Measurements from ENCODE around the gene GPR107. TPM values are rescaled to one million over a fixed set of nuclear protein-coding genes. Genes with fewer than 3 reads are reported as not detected.

The GPR107 gene
- total RNA-seq, 1 donor from 2014 or later: 48.2 TPM

DNA sequence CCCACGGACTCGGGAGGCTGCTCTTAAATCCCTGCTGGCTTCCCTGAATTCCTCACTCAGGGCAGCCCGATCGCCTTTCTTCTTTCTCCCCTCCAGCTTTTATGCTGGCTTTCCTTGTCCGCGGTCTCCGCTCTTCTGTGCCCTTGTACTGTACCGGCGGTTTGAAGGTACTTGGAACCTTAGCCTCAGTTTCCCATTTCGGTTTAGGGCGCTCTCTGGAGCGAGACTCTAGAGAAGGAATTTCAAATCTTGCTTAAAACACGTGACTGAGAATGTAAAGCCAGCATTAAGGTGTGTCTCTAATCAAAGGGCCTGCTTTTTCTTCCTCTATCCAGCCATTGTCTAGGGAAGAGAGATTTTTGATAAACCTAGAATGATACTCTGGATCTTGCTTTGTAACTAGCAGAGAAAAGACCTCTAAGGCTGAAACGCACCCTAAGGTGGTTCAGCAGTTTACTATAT, 650 bp downstream of the GPR107 start:
- DNase-seq (ENCODE audit: low spot score): no peak

DNA sequence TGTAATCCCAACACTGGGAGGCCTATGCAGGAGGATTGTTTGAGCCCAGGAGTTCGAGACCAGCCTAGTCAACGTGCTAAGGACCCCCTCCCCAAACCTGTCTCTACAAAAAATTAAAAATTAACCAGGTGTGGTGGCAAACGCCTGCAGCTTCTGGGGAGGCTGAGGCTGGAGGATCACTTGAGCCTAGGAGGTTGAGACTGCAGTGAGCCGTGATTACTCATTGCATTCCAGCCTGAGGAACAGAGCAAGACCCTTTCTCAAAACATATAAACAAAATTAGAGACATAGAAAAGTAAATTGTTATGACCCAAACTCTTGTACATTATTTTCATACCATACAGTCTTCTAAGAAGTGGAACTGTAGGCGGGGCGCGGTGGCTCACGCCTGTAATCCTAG, 1.1 kb downstream of the GPR107 start:
- no peak for DNase-seq (ENCODE audit: low spot score)

DNA sequence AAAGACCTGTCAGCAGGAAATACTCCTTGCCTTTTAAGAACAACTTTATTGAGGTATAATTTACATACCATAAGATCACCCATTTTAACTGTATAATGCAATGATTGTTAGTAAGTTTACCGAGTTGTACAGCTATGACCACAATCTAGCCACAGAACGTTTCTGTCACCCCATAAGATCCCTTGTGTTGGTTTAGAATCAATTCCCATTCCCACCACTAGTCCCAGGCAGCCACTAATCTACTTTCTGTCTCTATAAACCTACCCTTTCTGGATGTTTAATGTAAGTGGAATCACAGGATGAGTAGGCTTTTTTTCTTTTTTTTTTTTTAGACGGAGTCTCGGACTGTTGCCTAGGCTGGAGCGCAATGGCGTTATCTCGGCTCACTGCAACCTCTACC, 4.4 kb downstream of the GPR107 start:
- no peak for DNase-seq (ENCODE audit: low spot score)

DNA sequence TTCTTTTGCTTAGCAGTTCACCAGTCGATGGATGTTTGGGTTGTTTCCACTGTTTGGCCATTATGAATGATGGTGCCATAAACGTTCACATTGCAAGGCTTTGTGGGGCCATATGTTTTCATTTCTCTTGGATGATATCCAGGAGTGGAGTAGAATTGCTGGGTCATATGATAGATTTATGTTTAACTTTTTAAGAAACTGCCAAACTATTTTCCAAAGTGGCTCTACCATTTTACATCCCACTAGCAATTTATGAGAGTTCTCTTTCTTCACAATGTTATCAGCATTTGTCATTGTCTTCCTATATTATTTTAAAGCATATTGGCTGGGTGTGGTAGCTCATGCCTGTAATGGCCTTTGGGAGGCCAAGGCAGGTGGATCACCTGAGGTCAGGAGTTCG, 5.2 kb downstream of the GPR107 start:
- DNase-seq (ENCODE audit: low spot score): no peak

DNA sequence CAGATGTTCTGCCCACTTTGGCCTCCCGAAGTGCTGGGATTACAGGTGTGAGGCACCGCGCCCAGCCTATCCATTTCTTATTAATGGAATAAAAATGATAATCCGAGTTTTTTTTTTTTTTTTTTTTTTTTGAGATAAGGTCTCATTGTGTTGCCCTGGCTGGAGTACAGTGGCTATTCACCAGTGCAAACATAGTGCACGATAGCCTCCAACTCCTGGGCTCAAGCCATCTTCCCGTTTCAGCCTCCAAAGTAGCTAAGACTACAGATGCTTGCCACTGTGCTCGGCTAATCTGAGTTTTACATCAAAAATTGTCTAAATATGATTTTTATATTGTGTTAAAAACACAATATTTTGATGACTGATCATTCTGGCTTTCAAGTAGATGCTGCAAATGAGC, 6.6 kb downstream of the GPR107 start:
- DNase-seq (ENCODE audit: low spot score): no peak

DNA sequence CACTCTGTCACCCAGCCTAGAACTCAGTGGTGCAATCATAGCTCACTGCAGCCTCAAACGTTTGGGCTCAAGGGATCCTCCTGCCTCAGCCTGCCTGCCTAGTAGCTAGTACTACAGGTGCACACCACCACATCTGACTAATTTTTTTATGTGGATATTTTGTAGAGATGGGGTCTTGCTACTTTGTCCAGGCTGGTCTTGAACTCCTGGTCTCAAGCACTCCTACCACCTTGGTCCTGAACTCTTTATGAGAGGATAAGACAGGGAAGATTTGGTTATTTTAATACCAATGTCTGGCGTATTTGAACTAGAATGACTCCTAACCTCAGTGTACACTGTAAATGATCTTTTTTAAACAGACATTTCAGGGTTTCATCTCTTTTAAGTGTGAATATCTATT, 9.0 kb downstream of the GPR107 start:
- DNase-seq (ENCODE audit: low spot score): no peak

DNA sequence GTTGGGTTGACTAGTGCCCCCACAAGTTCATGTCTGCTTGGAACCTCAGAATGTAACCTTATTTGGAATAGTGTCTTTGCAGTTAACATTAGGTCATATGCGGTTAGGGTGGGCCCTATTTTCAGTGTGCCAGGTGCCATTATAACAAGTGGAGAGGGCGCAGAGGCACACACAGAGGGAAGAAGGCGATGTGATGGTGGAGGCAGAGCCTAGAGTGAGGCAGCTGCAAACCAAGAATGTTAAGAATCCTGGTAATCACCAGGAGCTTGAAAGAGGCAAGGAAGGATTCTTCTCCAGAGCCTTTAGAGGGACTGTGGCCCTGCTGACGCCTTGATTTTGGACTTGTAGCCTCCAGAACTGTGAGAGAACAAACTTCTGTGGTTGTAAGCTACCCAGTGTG, 10.9 kb downstream of the GPR107 start:
- no peak for DNase-seq (ENCODE audit: low spot score)

DNA sequence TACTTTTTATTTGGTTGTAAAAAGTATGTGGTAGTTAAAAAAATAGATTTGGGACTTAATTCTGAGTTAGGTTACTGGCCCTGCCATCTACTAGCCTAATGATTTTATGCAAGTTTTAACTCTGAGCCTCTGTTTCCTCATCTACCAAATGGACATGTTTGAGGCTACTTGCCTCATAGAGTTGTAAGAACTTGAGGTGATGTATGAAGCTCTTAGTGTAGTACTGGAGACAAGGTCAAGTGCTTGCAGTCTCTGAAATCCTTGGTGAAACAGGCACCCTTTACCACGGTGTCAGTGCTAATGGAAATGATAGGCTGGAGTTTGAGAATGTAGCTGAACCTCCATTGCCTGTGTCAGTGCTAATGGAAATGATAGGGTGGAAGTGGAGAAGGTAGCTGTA, 15.3 kb downstream of the GPR107 start:
- no peak for DNase-seq (ENCODE audit: low spot score)

DNA sequence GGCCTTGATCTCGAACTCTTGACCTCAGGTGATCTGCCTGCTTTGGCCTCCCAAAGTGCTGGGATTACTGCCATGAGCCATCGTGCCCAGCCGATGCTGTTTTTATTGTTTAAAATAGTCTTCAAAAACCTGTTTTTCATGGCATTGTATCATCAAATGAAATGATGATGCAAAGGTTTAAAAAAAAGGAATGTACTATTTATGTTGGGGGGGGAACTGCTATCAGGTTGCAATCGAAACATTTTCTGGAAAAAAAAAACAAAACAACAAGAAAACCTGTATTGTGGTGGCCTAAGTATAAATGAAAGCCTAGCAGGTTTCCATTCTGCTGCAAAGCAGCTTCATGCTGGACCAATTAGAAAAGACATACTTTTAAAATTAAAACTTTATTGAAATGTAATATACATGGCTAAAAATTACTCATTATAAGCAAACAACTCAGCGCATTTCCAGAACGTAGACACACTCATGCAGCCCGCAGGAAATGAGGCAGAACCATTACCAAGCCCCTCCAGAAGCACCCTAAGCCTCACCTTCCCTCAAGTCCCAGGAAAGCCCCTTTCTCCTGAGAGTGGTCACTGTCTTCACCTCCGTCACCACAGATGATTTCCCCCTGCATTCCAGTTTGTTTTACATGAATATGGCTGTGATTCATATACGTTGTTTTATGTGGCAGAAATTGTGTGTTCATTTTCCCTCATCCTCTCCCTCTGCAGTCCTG, 19.0 kb downstream of the GPR107 start:
- DNase-seq (ENCODE audit: low spot score): no peak

DNA sequence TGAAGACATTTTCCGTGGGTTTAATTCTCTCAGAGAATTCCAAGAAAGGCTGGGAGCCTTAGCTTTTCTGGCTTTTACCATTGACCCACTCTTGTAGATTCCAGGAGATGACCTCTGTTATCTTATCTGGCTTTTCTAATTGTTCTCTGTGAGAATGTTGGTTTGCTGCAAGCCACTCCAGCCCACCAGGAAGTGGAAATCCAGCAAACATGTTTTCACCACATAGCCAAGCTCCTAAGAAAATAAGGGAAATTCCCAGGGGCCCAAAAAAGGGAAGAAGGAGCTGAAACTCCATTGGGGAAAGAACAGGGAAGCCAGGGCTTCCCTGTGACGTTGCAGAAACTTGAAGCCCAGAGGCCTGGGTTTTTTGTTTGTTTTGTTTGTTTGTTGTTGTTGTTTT, 19.7 kb downstream of the GPR107 start:
- no peak for DNase-seq (ENCODE audit: low spot score)

DNA sequence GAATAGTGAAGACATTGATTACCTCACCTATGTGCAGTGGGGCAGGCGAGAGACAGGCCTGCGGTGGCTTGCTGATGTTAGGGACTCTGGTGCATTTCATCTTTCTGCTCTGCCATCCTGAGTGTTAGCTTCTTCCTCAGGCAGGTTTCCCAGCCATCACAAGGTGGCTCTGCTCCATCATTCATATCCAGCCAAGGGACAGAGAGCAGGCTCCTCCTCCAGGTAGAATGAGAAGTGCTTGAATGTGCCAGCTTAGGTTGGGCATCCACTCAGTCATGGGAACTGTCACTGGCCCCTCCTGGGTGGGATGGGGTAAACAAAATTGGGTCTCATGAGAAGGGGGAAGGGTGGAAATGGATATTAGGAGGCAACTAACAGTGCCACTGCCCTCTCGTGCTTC, 24.8 kb downstream of the GPR107 start:
- DNase-seq (ENCODE audit: low spot score): no peak

DNA sequence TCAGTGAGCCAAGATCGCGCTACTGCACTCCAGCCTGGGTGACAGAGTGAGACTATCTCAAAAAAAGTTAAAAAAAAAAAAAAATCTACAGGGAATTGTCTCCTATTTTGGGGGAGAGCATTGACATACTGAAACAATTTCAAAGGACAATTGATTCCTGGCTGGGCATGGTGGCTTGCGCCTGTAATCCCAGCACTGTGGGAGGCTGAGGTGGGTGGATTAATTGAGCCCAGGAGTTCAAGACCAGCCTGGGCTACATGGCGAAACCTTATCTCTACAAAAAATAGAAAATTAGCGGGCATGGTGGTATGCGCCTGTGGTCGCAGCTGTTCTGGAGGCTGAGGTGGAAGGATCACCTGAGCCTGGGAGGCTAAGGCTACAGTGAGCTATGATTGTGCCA, 30.6 kb downstream of the GPR107 start:
- no peak for DNase-seq (ENCODE audit: low spot score)

DNA sequence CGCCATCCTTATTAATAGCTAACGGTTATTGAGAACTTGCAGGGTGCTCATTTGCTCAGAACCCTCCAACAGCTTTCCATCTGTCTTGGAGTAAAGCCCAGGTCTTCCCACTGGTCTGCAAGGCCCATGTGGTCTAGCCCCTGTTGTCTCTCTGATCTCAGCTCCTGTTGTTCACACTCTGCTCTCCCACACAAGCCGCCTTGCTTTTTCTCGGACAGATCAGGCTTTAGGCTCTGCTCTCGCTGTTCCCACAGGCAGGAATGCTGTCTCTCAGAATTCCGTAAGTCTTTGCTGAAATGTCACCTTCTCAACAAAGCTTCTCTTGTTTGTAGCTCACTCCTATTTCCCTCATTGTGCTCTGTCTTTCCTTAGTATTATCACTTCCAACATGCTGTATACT, 34.3 kb downstream of the GPR107 start:
- no peak for DNase-seq (ENCODE audit: low spot score)

DNA sequence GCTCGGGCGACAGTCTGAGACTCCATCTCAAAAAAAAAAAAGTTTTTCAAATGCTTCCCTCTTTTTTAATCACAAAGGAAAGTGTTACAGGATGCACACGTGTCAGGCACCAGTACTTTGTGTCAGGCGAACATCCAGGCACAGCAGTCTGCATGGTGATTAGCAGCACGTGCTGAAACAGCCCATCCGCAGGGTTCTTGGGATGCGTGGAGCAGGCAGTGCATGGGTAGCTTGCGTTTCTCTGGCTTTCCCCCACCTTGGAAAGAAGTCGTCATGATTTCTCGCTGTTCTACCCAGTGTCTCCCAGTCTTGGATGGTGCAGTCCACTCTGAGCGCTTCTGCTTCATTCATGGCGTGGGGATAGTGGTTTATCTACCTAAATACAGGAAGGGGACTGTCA, 35.4 kb downstream of the GPR107 start:
- DNase-seq (ENCODE audit: low spot score): no peak

DNA sequence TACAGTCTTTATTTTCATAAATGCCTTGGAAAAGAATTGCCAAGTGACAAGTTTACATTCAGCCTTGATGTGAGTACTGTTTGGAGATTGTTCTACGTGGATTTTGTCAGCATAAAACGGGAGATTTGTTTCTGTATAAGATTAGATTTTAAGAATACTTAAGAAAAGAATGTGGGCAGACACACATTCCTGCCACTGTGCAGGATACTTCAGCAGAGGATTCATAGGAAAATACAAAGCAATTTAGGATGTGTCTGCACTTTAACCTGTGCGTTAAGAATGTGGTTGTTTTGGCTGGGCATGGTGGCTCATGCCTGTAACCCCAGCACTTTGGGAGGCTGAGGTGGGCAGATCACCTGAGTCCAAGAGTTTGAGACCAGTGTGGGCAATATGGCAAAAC, 37.2 kb downstream of the GPR107 start:
- DNase-seq (ENCODE audit: low spot score): no peak

DNA sequence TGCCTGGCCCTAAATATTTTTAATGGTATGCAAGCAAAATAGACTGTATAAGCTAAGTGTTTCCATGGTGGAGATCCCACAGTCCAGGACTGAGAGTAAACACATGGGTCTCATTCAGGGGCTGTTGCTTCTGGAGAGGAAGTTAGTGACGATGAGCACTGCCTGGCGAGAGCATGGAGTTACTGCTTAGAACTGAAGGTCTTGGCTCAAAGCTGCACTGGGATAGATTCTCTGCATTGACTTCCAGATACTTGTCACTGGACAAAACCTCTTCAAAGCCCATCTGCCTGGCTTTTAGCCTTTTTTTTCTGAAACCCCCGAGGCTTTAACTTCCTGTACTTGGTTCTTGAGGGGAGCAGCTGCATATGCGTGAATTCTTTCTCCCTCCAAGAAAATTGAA, 39.2 kb downstream of the GPR107 start:
- DNase-seq (ENCODE audit: low spot score): no peak

DNA sequence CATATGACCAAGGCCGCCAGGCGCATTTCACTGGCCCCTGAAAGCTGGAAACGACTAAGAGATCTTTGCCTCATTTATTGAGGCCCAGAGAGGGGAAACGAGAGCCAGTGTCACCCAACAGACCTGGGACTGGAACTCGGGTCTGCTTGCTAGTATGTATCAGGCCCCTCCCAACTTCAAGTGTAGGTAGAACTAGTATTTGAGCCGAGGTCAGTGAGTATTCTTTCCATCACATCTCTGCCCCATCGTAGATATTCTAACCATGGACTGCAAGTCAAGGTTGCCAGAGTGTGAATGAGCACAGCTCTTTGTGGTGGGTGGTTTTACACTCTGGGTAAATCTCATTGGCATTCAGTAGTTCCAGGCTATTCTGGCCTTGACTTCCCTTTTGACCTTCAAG, 42.2 kb downstream of the GPR107 start:
- no peak for DNase-seq (ENCODE audit: low spot score)

DNA sequence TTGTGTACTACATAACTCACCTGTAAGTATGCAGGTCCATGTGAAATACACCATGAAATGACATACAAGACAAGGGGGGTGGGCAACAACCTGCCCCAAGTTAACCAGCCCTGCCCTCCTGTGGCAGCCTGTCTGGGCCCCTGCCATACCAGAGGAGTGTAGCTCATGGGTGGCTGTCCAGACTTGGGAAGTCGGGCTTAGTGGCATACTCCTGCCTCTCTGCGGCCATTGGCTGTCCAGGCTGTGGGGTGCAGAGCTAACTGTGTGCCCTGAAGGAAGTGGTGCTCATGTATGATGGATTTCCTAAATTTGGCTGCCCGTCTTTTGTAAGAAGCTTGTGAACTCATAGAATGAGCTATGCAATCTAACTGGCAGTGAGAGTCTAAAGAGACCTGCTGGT, 47.0 kb downstream of the GPR107 start:
- DNase-seq (ENCODE audit: low spot score): no peak

DNA sequence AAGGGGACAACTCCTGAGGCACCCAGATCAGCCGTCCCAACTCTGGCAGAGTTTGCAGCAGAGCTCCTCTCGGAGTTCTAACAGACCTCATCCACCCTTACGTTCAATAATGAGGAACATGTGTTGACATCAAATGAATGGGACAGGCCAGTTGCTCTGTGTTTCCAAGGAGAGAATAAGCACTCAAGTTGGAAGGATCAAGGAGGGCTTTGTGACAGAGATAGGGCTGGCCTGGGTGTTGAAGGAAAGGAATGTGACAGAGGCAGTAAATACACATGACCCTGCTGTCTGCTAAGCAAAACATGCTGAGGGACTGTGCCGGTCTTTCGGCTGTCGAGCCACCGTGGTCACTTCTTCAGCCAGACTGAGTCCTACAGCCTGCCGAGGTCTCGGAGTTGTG, 48.2 kb downstream of the GPR107 start:
- no peak for DNase-seq (ENCODE audit: low spot score)

DNA sequence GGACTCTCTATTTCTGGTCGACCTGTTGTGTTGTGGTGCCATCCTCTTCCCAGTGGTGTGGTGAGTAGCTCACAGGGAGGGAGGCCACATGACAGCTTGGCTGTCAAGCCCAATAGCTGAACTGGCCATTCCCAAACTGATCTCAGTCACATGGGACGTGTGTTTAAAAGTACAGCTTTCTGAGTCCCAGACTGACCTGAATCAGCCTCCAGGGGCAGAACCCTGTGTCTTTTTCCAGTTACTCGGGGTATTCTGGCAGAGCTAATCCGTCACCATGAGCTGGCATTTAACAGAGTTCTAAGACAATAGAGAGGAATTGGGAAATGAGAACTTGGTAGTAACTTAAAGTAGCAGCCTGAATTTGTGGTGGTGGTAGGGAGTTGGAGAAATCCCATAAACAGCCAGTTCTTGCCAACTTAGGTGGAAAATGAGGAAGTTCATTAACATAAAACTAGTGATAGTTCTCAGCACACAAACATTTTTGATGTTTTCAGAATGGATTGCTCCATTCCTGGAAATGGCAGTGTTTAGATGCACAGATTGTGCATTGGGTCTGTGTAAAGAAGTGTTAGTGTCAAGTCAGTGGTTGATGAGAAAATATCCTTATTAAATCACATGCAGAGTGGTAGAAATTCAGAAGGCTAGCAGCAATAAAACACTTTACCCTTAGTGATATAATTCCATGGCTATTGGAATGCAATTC, 50.9 kb downstream of the GPR107 start:
- DNase-seq (ENCODE audit: low spot score): no peak

DNA sequence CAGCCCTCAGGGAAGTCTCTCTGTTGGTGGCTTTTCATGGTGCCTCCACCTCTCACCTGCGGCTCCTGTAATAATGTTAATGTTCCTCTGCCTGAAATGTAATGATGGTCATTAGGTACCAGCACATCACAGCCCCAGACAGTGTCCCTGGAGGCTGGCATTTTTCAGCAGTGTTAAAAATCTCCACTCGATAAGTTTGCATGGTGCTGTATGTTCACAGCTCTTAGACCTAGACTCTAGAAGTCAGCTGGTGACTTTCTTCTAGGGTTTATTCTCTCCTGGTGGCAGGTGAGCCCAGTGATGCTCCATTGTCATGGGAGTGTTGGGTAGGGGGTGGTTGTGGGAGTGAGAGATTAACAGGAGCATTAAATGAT, 53.1 kb downstream of the GPR107 start:
- DNase-seq (ENCODE audit: low spot score): no peak

DNA sequence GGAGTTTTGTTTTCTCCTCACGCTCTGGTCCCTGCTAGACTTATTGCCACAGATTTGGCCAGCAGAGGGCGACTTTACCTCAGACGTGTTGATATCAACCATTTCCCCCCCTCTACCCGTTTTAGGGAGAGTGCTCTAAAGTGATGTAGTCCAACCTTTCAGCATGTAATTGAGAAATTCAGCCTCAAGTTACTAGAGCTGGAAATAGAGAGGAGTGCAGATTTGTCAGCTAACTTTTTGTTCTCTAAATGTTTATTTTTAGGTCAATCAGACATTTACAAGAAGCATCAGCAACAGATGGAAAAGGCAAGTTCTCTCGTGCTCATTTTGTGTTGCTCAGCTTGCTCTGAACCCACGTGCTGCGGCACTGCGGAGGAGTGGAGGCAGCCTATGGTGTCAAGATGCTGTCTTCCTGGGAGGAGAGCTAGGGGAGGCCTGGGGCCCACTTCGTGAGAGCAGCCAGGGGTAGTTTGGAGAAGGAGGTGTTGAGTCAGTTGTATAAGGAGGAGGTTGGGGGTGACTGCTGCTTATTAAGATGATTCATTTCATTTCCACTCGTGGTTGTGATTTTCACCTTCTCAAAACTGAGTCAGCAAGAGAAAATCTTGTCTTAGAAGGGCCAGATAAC, 53.6 kb downstream of the GPR107 start:
- peak; percentile 86 for DNase-seq (ENCODE audit: low spot score)

DNA sequence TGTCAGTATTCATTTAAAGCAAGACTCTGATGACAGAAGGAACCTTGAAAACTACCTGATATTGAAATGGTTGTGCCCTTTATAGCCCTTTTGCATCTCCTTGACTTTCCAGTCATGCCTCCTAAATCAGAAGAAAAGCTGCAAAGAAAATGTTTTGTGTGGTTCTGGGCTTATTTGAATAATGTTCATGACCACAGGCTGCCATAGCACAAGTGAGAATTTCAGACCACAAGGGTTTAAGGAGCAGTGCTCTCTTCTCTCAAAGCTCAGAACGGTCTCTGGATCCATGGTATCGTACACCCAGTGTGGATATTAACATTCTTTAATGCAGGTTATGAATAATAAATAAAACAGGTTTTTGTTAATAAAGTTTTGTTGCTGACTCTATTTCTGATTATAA, 54.2 kb downstream of the GPR107 start:
- no peak for DNase-seq (ENCODE audit: low spot score)
